Measurements from ENCODE around the gene PTN.

The PTN gene

DNA sequence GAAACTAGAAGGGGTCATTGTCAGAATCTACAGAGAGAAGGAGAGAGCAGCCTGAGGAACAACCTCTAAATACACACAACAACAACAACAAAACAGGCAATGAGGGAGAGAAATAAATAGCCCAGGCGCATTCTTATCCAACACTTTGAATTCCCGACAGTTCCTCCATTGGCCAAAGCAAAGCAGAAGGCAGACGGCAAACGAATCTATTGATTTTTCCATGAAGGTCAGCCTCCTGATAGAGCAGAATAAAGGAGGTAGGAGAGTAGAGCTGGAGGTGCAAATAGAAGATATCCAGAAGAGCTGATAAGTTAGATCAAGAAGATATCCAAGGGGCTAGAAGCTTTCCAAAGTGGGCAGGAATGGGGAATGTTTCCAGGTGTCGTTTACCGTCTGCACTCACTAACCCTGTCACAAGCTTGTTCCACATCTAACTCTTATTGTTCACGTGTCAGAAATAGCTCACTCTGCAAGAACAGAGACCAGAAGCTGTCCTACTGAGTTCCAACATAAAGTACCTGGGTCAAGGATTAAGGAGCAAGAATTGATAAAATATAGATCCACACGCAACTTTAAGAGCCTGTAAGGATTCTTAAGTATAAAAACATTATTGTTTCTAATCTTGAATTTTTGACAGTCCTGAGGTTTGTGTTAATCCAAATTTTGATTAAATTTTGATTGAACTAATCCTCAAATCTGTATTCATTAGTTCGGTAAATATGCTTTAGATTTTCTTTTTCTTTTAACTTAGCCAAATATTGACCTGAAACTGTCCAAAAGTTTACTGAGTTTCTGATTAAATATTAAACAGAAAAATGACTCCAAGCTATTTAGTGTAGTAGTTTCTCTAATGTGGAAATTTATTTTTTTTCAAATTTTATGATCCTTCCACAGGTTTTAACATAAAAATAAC, 45.7 kb downstream of the PTN start:
- TF ChIP-seq, protein P1, sequence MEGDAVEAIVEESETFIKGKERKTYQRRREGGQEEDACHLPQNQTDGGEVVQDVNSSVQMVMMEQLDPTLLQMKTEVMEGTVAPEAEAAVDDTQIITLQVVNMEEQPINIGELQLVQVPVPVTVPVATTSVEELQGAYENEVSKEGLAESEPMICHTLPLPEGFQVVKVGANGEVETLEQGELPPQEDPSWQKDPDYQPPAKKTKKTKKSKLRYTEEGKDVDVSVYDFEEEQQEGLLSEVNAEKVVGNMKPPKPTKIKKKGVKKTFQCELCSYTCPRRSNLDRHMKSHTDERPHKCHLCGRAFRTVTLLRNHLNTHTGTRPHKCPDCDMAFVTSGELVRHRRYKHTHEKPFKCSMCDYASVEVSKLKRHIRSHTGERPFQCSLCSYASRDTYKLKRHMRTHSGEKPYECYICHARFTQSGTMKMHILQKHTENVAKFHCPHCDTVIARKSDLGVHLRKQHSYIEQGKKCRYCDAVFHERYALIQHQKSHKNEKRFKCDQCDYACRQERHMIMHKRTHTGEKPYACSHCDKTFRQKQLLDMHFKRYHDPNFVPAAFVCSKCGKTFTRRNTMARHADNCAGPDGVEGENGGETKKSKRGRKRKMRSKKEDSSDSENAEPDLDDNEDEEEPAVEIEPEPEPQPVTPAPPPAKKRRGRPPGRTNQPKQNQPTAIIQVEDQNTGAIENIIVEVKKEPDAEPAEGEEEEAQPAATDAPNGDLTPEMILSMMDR (IDR thresholded peaks at IDR 0.05; ENCODE audit: borderline replicate concordance, control extremely low read depth, extremely low read depth, insufficient read depth, missing control alignments), result no peak
- no peak for DNase-seq (ENCODE audit: low spot score)
- in situ Hi-C loops (cut with MboI; ENCODE audit: low sequenced_read_pairs, unreplicated experiment), result no loop called here

DNA sequence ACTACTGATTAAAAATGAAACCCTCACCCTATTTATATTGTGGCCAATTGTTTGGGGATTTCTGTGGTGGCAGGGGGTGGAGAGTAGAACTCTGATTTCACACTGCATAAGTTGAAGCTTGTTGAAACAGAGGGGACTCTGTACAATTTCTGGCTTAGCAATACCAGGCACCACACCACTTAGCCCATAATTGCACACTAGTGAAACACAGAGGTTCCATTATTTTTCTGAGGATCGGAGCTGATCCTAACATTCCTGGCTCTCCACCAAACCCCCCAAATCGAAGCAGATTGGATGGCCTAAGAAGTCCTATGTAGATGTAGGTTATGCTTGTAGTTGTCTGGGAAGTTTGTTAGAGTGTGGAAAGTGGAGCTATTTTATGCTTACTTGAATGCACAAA, 47.0 kb downstream of the PTN start:
- TF ChIP-seq, protein P1 (IDR thresholded peaks at IDR 0.05; ENCODE audit: borderline replicate concordance, control extremely low read depth, extremely low read depth, insufficient read depth, missing control alignments), result no peak

DNA sequence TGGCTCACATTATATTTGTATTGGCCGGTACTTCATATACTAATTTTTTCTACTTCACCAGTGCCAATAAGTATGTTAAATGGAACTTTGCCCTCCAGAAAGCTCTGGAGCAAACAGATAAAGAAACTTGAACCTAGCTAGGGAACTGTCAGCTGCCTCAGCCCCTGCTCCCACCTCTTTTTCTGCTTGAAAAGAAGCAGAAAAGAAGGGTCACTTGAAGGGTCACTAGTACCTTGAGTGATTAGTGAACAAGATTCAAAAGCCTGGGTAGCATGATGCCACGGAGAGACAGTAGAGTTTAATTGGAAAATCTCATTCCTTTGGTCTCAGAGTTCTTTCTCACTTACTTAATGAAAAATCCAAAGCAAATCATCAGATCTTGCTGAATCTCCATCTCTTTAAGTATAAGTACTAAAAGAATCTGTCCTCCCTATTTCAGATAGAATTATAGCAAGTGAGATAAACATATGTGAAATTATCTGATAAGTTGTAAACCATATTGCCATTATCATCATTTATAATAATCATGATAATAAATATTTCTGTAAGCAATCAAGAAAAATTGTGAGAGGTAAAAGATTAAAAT, 47.7 kb downstream of the PTN start:
- TF ChIP-seq, protein P1 (IDR thresholded peaks at IDR 0.05; ENCODE audit: borderline replicate concordance, control extremely low read depth, extremely low read depth, insufficient read depth, missing control alignments), result no peak
- DNase-seq (ENCODE audit: low spot score), result no peak
- in situ Hi-C loops (cut with MboI; ENCODE audit: low sequenced_read_pairs, unreplicated experiment), result no loop called here

More for the DNA sequence above, 47.0 kb downstream of the PTN start:
- in situ Hi-C loops (cut with MboI; ENCODE audit: low sequenced_read_pairs, unreplicated experiment), result no loop called here
- DNase-seq (ENCODE audit: low spot score), result no peak

DNA sequence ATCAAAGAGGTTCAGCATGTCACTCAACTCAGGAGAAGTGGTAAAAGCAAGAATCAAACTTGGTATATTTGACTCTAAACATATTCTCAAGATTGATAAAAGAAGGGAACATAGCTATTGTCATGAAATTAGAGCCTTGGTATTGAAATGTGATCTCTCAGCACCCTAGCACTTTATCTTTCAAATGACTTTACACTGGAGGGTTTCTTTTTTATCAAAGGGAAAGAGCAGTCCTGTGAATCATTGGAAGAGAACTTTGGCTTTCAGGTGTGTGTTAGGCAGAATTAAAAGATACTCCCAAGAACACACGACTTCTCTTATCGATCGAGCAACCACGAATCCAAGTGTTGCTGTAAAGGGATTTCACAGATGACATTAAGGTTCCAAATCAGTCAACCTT, 54.4 kb downstream of the PTN start:
- no peak for DNase-seq (ENCODE audit: low spot score)
- TF ChIP-seq, protein P1 (IDR thresholded peaks at IDR 0.05; ENCODE audit: borderline replicate concordance, control extremely low read depth, extremely low read depth, insufficient read depth, missing control alignments), result no peak
- in situ Hi-C loops (cut with MboI; ENCODE audit: low sequenced_read_pairs, unreplicated experiment), result no loop called here

DNA sequence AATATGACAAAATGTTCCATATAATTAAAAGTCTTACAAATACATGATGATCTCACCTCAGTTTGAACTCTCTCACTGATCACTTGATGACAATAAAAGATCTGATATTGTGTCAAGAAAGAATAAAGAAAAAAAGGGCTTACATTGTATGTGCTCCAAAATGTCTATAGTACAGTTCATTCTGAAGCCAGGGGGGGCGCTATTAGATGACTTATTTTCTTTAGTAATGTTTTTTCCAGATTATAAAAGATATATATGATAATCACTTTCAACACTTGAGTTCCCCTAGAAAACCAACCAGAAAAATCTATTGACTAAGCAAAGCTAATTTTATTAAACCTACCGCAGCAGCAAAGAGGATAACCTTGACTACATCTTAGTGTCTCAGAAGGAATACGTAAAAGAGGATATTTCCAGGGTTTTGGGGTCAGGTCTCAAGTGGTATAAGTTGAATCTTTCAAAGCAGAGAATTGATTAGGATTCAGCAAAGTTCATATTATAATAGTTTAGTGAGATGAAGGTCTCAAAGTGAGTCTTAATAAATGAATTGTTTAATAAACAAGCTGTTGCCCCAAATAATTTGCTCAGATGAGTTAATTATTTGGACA, 55.8 kb downstream of the PTN start:
- in situ Hi-C loops (cut with MboI; ENCODE audit: low sequenced_read_pairs, unreplicated experiment), result no loop called here
- TF ChIP-seq, protein P1 (IDR thresholded peaks at IDR 0.05; ENCODE audit: borderline replicate concordance, control extremely low read depth, extremely low read depth, insufficient read depth, missing control alignments), result no peak
- DNase-seq (ENCODE audit: low spot score), result no peak

DNA sequence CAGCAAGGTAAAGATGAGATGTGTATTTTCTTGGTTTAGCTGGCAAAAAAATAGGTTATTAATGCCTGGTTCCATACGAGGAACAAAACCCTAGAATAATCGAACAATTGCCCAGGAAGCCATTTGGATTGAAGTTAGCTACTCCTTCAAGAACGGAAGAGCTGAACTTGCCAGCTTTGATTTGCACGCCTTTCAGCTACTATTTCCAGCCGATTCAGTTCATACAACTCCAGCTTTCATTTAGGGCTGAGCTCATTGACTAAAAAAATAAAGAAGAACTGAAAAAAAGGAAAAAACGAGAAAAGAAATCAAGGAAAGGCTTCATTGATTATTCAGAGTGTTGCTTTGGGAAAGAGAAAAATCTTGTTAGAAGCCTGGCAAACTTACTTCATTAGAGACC, 60.4 kb downstream of the PTN start:
- DNase-seq (ENCODE audit: low spot score), result no peak
- in situ Hi-C loops (cut with MboI; ENCODE audit: low sequenced_read_pairs, unreplicated experiment), result no loop called here

More for the DNA sequence above, 60.4 kb downstream of the PTN start:
- TF ChIP-seq, protein P1 (IDR thresholded peaks at IDR 0.05; ENCODE audit: borderline replicate concordance, control extremely low read depth, extremely low read depth, insufficient read depth, missing control alignments), result no peak

Data from GM13976 (cell line).